H1 (cell line): ENCODE results near the gene MLYCD. TPM values are rescaled to one million over a fixed set of nuclear protein-coding genes. Genes with fewer than 3 reads are reported as not detected.

Experiments
- POLR2AphosphoS5 ChIP-seq: IDR thresholded peaks from 2 replicates; pipeline ENCODE4 v1.6.1; 2011; ENCODE audit warnings: low read depth, low read length
- polyA plus RNA-seq, 7 experiments: library from polyadenylated mRNA; depleted of rRNA in 3 of 7; stranded (reverse) in 5 of 7; unstranded in 2 of 7; fragments of >200 nt in 5 of 7; fragments of 200-250 nt in 2 of 7; gene quantifications; 1 replicate in 5 of 7; 2 replicates in 1 of 7; 4 replicates in 1 of 7; pipeline versions ENCODE4 v1.2.1 to v1.2.3, GENCODE V29; 2011 to 2013; ENCODE audit warnings: missing spikeins in 2 of 7, mixed read lengths in 2 of 7
- total RNA-seq: library from RNA; stranded (reverse); fragmentation: NEBNext Ultra II Directional; extraction: Animal tissue kit (Norgen Biotek cat#: 25700); gene quantifications from 2 replicates; pipeline ENCODE4 v1.2.1, GENCODE V29; 2021

Gene MLYCD
- total and polyA plus RNA-seq, 2 of the 8 experiments (the other 6 are each of a cell fraction or from before 2014, with no cell fraction given): 3.7 to 7.0 TPM

DNA sequence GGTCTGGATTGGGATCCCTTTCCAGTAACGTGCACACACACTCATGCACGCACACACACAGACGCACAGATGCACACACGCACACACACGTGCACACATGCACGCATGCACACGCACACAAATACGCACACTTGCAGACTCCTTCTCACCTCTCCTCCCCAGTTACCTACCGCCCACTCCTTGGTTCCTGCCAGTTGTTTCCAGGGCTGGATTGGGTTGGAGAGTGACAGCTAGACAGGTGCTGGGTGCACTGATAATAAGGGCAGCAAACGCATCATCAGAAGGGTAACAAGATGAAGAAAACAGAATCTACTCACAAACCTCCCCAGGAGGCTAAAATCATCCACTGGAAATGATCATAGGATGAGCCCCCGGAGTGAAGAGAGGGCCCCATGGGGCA lies 46.1 kb upstream of the MLYCD start (continued):
- TF ChIP-seq POLR2AphosphoS5: no peak
